Measurements from ENCODE around the gene RTN4IP1.
"Not testable (repeated sequence)": the region's sequence is repeated elsewhere in the genome, so short reads cannot be mapped to it uniquely, and the experiment has no call there.

Gene RTN4IP1

DNA sequence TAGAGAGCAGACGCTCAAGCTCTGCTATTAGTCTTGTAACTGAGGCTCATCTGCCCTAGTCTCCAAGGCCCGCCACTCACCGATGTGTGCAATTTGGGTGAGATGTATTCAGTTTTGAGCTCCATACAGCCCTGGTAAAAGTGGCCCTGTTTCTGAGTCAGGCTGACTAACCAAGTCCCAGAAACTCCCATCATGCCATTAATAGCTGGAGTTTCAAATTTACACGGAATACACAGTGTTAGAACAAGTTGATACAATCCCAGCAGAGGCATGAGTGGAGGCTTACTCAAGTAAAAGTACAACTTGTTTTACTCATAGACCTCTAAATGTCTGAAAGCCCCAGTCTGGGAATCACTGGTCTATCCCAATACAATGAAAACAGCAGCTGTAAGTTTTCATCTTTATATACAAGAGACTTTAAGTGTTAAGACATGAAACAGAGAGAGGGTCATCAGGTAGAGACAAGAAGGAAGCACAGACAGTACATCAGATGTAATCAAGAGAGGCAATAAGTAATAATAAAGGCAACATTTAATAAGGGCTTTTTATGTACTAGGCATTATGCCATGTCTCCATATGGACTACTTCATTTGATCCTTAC lies 42.4 kb downstream of the RTN4IP1 start:
- DNase-seq (ENCODE audit: low read depth in 2 of 2): no peak

DNA sequence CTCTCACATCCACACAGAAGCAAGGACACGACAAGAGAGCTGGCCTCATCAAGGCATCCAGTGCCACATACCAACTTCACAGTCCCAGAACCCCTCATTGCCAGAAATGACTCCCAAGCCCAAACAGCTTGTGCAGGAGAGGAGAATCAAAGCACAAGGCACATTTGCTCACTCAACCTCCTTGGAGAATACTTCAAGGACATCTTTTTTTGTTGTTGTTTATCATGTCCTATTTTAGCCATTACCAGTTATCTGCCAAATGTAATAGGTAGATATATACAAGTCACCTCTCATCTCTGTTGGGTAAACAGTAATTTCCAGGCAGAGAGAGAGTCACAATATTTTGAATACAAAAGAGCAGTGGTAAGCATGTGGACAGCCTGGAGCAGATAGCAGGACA lies 47.8 kb downstream of the RTN4IP1 start:
- DNase-seq (ENCODE audit: low read depth in 2 of 2): no peak

DNA sequence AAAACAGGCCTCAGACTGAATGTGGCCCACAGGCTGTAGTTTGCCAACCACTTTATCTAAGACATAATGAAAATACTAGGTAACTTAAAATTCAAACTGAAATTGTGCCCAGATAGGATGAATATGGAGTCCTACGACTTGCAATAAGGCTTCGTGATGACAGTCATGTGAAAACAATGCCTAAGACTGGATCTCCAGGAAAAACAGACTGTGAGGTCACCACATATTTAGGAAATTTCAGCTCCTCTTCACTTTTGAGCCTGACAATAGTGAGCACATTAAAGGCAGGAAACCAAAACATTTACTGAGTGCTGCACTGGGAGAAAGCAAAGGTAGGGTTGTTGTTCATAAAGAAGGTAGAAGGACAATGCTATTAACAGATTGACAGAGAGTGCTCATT lies 50.0 kb downstream of the RTN4IP1 start:
- DNase-seq (ENCODE audit: low read depth in 2 of 2): no peak

DNA sequence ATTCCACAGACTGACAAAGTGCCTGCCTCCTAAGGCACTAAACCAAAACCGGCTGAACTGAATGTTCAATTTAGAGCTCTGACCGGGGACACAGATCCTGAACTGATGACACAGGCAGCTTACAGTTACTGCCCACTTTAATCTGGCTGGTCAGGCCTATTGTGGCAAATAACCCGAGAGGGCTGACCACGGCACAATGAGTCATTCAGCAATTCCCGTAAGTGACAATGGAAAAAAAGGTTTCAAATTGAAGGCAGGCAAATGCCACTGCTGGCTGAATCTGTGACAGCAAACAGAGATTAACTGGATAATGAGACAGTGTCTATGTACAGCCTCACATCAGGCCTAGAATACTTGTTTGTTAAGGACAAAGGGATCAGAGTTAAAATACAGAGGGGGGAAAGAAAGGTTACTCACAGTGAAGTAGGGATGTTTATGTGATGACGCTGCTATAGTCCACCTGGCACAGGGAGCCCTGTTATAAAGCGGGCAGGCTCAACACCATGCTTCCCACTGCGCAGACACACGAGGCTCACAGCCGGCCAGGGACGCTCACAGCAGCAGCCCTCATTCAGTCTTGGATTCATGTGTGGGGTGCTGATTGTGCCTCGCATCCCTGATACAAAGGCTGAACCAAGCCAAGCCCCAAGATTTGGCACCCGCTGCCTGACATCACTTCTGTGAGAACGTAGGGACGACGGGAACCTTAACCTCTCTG lies 54.4 kb downstream of the RTN4IP1 start:
- no peak for DNase-seq (ENCODE audit: low read depth in 2 of 2)

DNA sequence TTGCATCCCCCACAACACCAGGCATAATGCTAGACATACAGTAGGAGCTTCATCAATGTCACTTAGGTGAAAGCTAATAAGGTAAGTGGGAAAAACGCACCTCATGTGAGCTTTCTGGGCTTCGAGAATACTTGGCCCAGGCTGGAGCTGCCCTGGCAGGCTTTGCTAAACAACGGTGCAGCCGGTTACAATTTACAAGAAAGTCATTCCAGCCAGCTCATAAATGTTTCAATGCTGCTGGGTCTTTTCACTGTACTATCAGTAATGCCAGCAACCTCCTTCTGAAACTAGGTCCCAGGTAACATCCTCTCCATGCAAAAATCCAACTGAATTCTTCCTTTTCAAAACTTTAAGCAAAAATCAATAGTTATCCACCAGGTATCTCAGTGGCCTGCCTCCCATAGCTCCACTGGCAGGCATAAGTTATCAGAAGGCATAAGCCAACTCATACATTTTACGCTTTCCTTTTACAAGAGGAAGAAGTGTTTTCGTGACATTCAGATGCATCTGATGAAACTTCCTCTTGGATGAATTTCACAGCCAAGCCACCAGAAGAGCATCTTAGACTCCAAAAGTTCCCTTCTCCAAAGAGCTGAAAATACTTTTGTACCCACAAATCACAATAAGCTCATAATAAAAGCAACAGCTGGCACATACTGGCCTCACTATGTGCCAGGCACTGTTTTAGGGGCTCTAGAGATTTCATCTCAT lies 56.3 kb downstream of the RTN4IP1 start:
- no peak for DNase-seq (ENCODE audit: low read depth in 2 of 2)

DNA sequence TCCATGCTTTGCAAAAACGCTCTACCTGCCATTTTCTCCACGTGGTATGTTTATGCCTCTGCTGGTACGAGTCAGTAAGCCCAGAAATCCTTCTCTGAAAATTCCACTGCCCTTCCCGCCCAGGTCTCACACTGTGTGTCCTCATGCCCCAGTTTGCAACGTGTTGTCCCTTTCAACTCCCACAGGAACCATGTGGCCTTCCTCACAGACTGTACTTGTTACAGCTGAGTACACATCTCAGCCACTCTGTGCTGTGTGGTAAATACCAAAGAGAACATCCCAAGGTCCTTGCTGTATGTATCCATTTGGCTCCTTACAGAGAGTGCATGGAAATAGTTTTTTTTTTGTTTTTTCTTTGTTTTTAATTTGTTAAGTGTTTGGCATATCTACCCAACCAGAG lies 56.9 kb downstream of the RTN4IP1 start:
- DNase-seq (ENCODE audit: low read depth in 2 of 2): no peak

DNA sequence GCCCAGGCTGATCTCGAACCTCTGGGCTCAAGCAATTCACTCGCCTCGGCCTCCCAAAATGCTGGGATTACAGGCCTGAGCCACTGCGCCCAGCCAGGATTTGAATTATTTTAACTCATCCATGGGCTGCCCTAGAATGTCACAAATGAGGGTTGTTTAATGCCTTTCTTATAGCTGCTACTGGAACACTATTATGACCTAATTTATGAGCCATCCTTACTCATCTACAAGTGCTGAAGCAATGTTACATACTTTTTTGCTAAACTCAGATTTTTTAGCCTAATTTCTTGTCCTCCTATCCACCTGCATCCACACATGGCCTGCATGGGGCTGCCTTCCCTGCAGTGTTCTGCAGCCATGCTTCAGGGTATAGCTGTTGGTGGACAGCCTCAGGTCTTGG lies 59.9 kb downstream of the RTN4IP1 start:
- DNase-seq (ENCODE audit: low read depth in 2 of 2): no peak

DNA sequence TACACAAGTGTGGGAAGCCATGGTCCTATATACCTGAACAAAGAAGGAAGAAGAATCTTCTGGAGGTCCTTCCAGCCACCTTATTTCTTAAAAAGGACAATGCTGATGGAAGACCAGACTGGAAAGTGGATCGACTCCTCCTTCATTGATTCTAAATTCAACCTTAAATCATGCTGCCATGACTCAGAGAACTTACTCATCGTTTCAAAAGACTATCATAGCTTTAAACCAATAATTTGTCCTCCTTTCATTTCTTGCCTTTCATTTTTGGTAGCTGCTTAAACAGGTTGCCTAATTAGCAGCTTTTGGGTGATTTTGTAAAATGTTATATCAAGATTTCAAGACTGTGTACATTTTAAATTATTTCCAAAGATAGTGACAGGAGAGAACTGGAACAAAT lies 60.8 kb downstream of the RTN4IP1 start:
- DNase-seq (ENCODE audit: low read depth in 2 of 2): no peak

DNA sequence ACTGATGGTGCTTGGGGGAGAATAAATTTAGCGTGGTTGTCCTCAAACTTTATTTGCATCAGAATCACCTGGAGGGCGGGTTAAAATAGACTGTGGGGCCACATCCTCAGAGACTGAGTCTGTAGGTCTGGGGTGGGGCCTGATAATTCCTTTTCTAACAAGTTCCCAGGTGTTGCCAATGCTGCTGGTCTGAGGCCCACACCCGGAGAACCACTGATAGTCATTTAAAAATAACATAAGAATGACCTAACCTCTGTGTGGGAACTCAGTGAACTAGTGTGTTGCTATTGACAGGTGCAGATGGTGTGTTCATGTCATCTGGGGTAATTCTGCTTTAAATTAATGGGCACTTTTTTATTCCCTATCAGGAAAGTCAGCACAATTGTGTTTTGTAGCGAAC lies 64.8 kb downstream of the RTN4IP1 start:
- DNase-seq (ENCODE audit: low read depth in 2 of 2): no peak

DNA sequence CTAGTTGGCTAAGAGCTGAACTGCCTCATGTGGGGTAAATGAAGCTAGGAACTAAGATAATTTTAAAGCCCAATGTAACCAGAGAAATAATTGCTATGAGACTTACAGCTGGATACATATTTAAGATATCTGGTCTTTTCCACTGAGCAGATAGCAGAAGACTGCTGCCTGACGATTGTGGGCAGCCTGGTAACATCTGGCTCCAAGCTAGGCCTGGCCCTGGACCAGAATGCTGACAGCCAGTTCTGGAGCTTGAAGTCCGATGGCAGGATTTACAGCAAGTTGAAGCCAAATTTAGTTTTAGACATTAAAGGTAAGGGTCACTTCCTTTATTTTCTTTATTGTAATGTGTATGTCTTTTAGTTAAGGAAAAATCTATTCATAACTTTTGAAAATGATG lies 65.7 kb downstream of the RTN4IP1 start:
- DNase-seq (ENCODE audit: low read depth in 2 of 2): no peak

DNA sequence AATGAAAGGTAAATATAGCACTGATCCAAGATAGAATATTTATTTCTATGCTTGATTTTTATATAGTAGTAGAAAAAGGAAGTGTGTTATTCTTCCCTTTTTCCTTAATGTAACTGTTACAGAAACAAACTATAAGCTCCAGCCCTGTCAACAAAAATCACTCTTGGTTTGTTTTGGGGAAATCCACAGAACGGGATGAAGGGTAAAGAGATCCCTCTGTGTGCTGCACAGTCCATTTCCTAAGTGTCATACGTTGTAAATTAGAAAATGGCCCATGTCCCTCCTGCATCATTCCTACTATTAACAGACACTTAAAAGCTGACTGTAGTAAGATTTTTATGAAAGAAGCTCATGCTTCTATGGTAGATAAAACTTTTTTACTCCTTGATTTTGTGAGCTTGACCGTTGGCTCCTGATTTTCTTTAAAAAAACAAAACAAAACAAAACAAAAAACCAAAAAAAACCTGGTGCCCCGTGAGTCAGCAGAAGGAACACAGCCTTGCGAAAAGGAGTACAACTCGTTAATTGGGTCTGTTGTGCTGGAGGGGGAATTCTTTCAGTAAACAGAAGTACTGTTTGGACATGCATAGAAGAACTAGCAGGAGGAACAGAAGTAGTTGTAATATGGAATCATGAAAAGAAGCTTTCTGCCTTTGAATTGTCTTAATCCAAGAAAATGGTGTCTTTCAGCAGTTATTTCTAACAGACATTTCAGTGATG lies 67.5 kb downstream of the RTN4IP1 start:
- no peak for DNase-seq (ENCODE audit: low read depth in 2 of 2)

DNA sequence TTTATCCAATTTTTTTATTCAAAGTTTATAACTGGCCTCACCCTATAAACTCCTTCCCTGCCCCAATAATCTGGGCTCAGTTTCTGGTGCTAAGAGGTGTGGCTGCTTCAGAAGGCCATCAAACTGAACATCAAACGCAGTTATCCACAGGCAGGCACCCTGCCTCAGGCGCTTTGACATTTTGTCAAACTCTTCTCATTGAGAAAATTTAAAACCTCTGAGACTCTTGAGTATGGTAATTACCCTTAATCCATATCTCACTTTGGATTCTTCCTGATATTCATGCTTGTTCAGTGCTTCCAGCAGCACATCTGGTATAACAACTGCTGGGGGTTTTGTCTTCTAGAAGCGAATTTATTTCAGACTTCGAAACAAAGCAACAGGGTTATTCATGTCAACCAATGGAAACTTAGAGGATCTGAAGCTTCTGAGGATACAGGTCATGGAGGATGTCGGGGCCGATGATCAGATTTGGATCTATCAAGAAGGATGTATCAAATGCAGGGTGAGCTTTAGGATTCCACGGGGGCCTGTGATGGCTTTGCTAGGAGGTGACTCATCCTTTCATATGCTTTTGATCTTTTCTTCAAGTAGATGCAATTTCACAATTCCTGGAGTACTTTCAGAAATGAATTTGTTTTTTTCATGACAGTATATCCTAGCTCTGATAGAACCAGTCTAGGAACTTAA lies 68.2 kb downstream of the RTN4IP1 start:
- DNase-seq (ENCODE audit: low read depth in 2 of 2): no peak

DNA sequence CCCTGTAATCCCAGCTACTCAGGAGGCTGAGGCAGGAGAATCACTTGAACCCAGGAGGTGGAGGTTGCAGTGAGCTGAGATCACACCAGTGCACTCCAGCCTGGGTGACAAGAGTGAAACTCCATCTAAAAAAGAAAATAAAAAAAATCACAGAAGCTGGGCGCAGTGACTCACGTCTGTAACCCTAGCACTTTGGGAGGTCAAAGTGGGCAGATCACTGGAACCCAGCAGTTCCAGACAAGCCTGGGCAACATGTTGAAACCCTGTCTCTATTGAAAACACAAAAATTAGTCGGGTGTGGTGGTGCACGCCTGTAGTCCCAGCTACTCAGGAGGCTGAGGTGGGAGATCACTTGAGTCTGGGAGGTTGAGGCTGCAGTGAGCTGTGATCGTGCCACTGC lies 69.6 kb downstream of the RTN4IP1 start:
- DNase-seq (ENCODE audit: low read depth in 2 of 2): not testable (repeated sequence)

DNA sequence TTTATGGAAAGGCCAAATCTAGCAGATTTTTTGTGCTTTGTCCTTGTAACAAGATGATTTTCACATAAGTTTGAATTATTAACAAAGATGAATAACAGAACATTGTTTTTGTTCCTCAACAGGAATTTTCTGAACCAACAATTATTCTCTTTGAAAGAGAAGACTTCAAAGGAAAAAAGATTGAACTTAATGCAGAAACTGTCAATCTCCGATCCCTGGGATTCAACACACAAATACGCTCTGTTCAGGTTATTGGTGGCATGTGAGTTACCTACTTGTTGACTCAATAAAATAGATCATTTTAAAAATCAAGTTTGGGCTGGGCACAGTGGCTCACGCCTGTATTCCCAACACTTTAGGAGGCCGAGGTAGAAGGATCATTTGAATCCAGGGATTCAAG lies 70.9 kb downstream of the RTN4IP1 start:
- DNase-seq (ENCODE audit: low read depth in 2 of 2): no peak

DNA sequence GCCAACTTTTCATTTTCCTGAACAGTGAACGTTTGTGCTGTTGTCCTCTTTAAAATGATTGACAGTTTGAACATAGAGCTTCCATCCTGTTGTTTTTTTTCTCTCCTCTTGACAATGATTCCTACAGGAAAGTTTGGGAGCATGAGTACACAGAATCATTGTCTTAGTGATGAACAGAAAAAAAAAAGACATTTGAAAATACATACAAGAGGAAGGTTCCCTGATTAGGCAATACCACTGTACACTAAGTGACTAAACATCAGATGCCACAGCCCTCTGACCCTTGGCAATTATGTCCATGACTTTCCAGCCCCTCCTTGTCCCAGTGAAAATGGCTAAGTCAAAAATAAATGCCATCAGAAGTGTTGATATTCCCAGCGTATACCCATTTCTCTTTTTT lies 71.5 kb downstream of the RTN4IP1 start:
- no peak for DNase-seq (ENCODE audit: low read depth in 2 of 2)

DNA sequence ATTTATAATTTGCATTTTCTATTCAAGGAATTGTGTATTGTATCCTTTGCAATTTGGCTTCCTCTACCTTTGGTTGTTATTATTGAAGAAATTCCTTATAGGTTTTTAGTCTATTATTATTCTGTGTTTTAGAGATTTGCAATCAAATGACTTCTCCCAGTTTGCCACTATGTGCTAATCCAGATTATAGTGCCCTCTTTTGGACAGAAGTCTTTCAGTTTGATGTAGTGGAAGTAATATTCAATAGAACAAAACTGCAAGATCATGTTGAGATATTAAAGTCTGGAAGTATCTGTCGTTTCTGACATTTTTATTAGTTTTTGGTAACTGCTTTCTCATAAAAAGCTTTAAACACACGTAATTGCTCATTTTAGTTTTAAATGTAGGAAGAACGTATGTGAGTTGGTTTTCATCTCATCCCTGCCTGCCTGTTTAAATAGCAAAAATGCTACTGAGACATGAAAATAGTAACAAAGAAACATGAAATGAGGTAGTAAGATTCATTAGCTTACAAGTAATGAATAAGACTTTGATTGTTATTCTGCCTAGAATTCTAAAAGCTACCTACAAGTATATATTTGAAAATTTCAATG lies 72.8 kb downstream of the RTN4IP1 start:
- no peak for DNase-seq (ENCODE audit: low read depth in 2 of 2)

DNA sequence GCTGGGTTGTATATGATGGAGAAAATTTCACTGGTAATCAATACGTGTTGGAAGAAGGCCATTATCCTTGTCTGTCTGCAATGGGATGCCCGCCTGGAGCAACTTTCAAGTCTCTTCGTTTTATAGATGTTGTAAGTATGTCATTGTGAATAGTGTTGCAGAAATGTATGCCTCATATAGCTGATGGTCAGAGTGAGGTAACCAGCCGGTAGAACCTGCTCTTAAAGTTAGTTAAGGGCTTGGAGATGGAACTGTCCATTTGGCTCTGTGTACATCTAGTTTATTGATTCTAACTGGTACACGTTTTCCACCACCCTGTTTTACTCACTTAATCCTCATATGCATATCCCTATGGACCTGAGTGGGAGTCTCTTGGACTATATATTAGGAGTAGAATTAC lies 73.5 kb downstream of the RTN4IP1 start:
- DNase-seq (ENCODE audit: low read depth in 2 of 2): no peak

DNA sequence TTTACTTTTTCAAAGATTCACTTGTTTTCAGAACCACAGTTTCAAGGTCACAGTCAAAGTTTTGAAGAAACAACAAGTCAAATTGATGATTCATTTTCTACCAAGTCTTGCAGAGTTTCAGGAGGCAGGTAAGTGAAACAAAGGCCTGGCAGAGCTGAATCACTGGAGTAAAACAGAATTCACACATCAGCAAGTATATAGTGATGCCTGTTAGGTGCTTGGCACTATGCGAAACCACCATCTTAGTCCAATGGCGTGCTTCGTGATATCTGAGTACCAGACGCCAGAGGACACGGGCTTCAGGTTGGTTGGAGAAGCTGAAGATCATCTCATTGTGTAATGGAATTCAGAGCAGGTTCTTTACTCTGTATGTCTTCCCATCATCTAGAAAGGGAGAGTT lies 75.9 kb downstream of the RTN4IP1 start:
- DNase-seq (ENCODE audit: low read depth in 2 of 2): no peak

DNA sequence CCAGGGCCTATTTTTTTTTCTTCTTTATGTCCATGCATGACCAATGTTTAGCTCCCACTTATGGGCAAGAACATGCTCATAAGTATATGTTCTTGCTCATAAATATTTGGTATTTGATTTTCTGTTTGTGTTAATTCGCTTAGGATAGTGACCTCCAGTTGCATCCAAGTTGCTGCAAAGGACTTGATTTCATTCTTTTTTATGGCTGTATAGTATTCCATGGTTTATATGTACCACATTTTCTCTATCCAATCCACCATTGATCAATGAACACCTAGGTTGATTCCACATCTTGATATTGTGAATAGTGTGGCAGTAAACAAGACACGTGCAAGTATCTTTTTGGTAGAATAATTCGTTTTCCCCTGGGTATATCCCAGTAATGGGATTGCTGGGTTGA lies 78.1 kb downstream of the RTN4IP1 start:
- DNase-seq (ENCODE audit: low read depth in 2 of 2): no peak

DNA sequence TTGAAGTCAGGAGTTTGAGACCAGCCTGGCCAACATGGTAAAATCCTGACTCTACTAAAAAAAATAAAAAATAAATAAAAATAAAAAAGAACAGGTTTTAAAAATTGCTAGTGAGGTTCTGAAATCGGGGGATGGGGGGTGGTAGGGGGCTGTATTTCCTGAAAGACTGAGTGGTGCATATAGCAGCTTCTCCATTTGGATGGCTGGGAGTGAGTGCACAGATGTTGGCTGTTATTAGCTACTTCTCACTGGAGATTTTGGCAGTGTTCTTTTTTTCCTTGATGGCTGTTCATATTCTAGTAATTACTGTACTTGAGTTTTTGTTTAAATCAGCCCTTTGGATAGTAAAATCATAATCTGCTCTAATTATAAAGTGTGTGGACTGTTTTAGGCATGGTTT lies 79.8 kb downstream of the RTN4IP1 start:
- DNase-seq (ENCODE audit: low read depth in 2 of 2): no peak

DNA sequence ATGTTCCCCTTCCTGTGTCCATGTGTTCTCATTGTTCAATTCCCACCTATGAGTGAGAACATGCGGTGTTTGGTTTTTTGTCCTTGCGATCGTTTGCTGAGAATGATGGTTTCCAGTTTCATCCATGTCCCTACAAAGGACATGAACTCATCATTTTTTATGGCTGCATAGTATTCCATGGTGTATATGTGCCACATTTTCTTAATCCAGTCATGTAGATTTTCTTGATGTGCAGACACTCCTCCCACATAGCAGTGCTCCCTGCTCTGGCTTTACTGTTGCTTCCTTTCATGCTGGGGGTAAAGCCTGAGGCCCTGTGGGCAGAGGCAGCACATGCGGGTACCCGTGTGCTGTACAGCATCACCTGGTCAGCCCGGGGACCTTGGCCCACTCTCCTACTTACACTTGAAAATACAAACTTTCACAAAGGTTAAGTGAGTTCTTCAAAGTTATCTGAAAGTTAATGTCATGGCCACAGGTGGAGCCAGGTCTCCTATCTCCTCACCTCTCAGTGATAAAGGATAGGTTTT lies 80.3 kb downstream of the RTN4IP1 start:
- DNase-seq (ENCODE audit: low read depth in 2 of 2): not testable (repeated sequence)
